CD8-positive, alpha-beta memory T cell (primary cell): ENCODE data around the gene ADRB2. TPM values are rescaled to one million over a fixed set of nuclear protein-coding genes. Genes with fewer than 3 reads are reported as not detected.

Experiments used
- CTCF ChIA-PET: fragments of 350-600 bp; sonication (Branson Sonifier 250); formaldehyde crosslinking; loops from one replicate; lab custom pipeline; 2021; ENCODE audit warnings: antibody characterized with exemption; lab: Charles Lee
- POLR2A ChIA-PET: fragments of 350-600 bp; sonication (Branson Sonifier 250); formaldehyde crosslinking; loops from one replicate; lab custom pipeline; 2021; ENCODE audit warnings: antibody characterized with exemption; lab: Charles Lee
- DNase-seq, 5 donors: peaks; one replicate each; pipeline versions ENCODE4 v3.0.0 to v3.0.0-alpha.2; 2020 to 2022; ENCODE audit warnings: mixed read lengths in 1 of 5
- H3K27ac ChIP-seq: one replicate; pipeline ENCODE4 v1.7.0; 2013; ENCODE audit warnings: low read depth, mild to moderate bottlenecking, low read length, moderate library complexity
- H3K27me3 ChIP-seq: 2 replicates; pipeline ENCODE4 v1.7.0; 2013; ENCODE audit warnings: low read length, mild to moderate bottlenecking; ENCODE audit not compliant: insufficient read depth, poor library complexity, severe bottlenecking
- H3K36me3 ChIP-seq: 2 replicates; pipeline ENCODE4 v1.7.0; 2013; ENCODE audit warnings: mild to moderate bottlenecking, low read length, moderate library complexity; ENCODE audit not compliant: insufficient read depth
- H3K4me1 ChIP-seq: 2 replicates; pipeline ENCODE4 v1.7.0; 2013; ENCODE audit warnings: mild to moderate bottlenecking, low read length, moderate library complexity; ENCODE audit not compliant: insufficient read depth
- H3K4me3 ChIP-seq: 2 replicates; pipeline ENCODE4 v1.7.0; 2013; ENCODE audit warnings: mild to moderate bottlenecking, low read length
- H3K9me3 ChIP-seq: 2 replicates; pipeline ENCODE4 v1.7.0; 2013; ENCODE audit warnings: mild to moderate bottlenecking, low read length
- H3K27ac Mint-ChIP-seq, 8 donors: one replicate each; pipeline ENCODE4 v1.8.0; 2020 to 2021; ENCODE audit warnings: mixed read lengths in 8 of 8, mild to moderate bottlenecking in 6 of 8, inconsistent platforms in 3 of 8, moderate library complexity in 3 of 8
- H3K27me3 Mint-ChIP-seq, 2 donors: one replicate each; pipeline ENCODE4 v1.8.0; 2020 to 2021; ENCODE audit warnings: mixed read lengths in 2 of 2, mild to moderate bottlenecking in 1 of 2, moderate library complexity in 1 of 2
- H3K36me3 Mint-ChIP-seq, 3 donors: one replicate each; pipeline ENCODE4 v1.8.0; 2020 to 2021; ENCODE audit warnings: mixed read lengths in 3 of 3, inconsistent platforms in 1 of 3, mild to moderate bottlenecking in 1 of 3
- H3K4me1 Mint-ChIP-seq, 3 donors: one replicate each; pipeline ENCODE4 v1.8.0; 2020 to 2021; ENCODE audit warnings: mixed read lengths in 3 of 3, inconsistent platforms in 1 of 3, mild to moderate bottlenecking in 1 of 3
- H3K4me3 Mint-ChIP-seq, 7 donors: one replicate each; pipeline ENCODE4 v1.8.0; 2020 to 2021; ENCODE audit warnings: mixed read lengths in 7 of 7, mild to moderate bottlenecking in 6 of 7, moderate library complexity in 4 of 7, inconsistent platforms in 2 of 7
- H3K9me3 Mint-ChIP-seq, 5 donors: one replicate each; pipeline ENCODE4 v1.8.0; 2020 to 2022; ENCODE audit warnings: mixed read lengths in 5 of 5, mild to moderate bottlenecking in 3 of 5, moderate library complexity in 2 of 5, inconsistent platforms in 1 of 5
- polyA plus RNA-seq: library from polyadenylated mRNA; unstranded; fragments of 300-500 nt; fragmentation: Illumina TruSeq; gene quantifications from one replicate; pipeline ENCODE4 v1.2.3, GENCODE V29; 2021
- total RNA-seq, 2 experiments: library from RNA; stranded (reverse); gene quantifications; one replicate each; pipeline ENCODE4 v1.2.3, GENCODE V29; 2021

Gene ADRB2
- total and polyA plus RNA-seq, 3 experiments from 2014 or later, result 1.6 to 25.7 (median 2.1) TPM

DNA sequence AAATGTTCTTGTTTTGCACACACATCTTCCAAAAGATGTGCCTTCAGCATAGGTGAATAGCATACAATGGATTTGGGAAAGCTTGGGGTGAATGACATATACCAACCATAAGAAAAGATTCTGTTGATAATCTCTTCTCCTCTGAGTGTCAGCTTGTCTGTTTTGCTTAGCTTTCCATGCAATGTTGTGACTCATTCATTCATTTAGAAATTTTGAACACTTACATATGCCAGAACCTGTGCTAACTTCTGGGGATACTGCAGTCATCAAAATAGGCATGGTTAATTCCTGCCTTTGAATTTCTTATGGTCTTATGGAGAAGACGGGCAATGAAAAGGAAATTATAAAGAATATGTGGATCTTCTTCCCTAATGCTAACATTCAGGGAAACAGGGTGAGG, 14.1 kb downstream of the ADRB2 start:
- H3K36me3 ChIP-seq, result no peaks in the 10 kb centered on the region
- H3K27me3 ChIP-seq, result no peaks in the 10 kb centered on the region
- Mint-ChIP-seq H3K4me1 (peaks cover 82 to 93% (median 92%) of the 10 kb centered on the region in 3 donors), H3K4me3 (peak overlapping the region in 3 of 7 donors; percentile 6 to 72 (median 34)), H3K27ac (peak overlapping the region in 7 of 8 donors; percentile 39 to 97 (median 85)), H3K9me3 (no peaks in the 10 kb centered on the region), H3K27me3 (no peaks in the 10 kb centered on the region), H3K36me3 (peaks cover under 1 to 12% (median 7%) of the 10 kb centered on the region in 3 donors)
- CTCF ChIA-PET, result interaction anchor here (0.8 to 1.7 kb wide), 4 partner anchors 8 to 117 kb away, joined by 3 to 5 read pairs (median 3); no protein-coding TSS in a partner anchor
- no peak overlapping the region for H3K4me3 ChIP-seq
- no peak for DNase-seq
- POLR2A ChIA-PET, result no interaction called here
- no peak overlapping the region for H3K27ac ChIP-seq
- peaks cover 62% of the 10 kb centered on the region for H3K4me1 ChIP-seq
- H3K9me3 ChIP-seq, result no peaks in the 10 kb centered on the region

DNA sequence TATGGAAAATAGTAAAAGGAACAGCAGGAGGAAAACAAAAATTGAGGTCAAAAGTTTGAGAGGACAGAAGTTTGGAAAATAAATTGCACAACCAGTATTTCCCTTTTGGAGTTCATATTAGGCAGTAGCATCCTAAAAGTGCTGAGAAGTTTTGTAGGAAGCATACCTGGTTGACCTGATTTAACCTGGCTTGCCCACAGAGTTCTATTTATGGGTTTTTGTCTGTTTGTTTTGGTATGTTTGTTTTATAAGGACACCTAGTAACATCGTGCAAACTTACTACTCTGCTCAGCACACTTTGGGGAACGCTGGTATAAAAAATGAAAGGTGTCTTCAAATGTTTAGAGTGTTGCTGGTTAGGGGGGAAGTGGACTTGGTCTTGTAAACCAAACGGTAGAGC, 15.1 kb downstream of the ADRB2 start:
- Mint-ChIP-seq H3K27ac (peak overlapping the region; percentile 36 to 97 (median 94)), H3K4me3 (peak overlapping the region in 3 of 7 donors; percentile 41 to 68 (median 64)), H3K36me3 (peaks cover 5 to 10% (median 7%) of the 10 kb centered on the region in 3 donors), H3K4me1 (peaks cover 82 to 93% (median 92%) of the 10 kb centered on the region in 3 donors), H3K27me3 (no peaks in the 10 kb centered on the region), H3K9me3 (no peaks in the 10 kb centered on the region)
- no peak overlapping the region for H3K27ac ChIP-seq
- CTCF ChIA-PET, result interaction anchor here (1.6 kb wide), 1 partner anchor 13 kb away, joined by 6 read pairs; no protein-coding TSS in a partner anchor
- H3K36me3 ChIP-seq, result no peaks in the 10 kb centered on the region
- no peaks in the 10 kb centered on the region for H3K9me3 ChIP-seq
- H3K27me3 ChIP-seq, result no peaks in the 10 kb centered on the region
- POLR2A ChIA-PET, result no interaction called here
- no peak for DNase-seq
- H3K4me3 ChIP-seq, result no peak overlapping the region
- H3K4me1 ChIP-seq, result peaks cover 68% of the 10 kb centered on the region

DNA sequence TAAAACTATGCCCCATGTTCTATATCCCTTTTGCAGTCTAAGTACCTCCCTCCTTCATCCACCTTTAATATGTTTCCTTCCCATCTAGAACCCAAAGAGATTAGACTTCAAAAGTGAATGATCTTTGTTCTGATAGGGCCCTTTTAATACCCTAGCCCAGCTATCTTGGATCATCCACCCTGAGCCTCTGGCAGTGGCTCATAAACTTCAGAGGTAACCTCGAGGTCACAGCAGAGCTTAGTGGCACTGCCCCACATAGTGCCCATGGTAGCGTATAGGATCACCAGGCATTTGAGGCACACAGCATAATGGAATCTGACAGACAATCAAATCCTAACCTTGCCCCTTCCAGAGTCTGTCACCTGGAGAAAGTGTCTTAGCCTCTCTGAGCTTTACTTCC, 15.8 kb downstream of the ADRB2 start:
- Mint-ChIP-seq H3K4me3 (peak overlapping the region in 5 of 7 donors; percentile 13 to 68 (median 64)), H3K27me3 (no peaks in the 10 kb centered on the region), H3K9me3 (no peaks in the 10 kb centered on the region), H3K4me1 (peaks cover 79 to 91% (median 91%) of the 10 kb centered on the region in 3 donors), H3K27ac (peak overlapping the region; percentile 36 to 97 (median 94)), H3K36me3 (peaks cover 5 to 7% (median 7%) of the 10 kb centered on the region in 3 donors)
- Histone ChIP-seq H3K4me3 (no peak overlapping the region), H3K9me3 (no peaks in the 10 kb centered on the region), H3K27ac (no peak overlapping the region), H3K27me3 (no peaks in the 10 kb centered on the region), H3K36me3 (no peaks in the 10 kb centered on the region), H3K4me1 (peaks cover 70% of the 10 kb centered on the region)
- DNase-seq, result no peak
- ChIA-PET POLR2A (no interaction called here), CTCF (interaction anchor here (1.6 kb wide), 1 partner anchor 13 kb away, joined by 6 read pairs; no protein-coding TSS in a partner anchor)

GRCh38 chr5:148843510-148844318, 17.3 kb downstream of the ADRB2 start:
- peak overlapping the region in 5 of 7 donors; percentile 25 to 78 (median 46) for H3K4me3 Mint-ChIP-seq
- Histone ChIP-seq H3K9me3 (no peaks in the 10 kb centered on the region), H3K4me1 (peaks cover 78% of the 10 kb centered on the region), H3K4me3 (no peak overlapping the region), H3K27me3 (no peaks in the 10 kb centered on the region), H3K27ac (no peak overlapping the region), H3K36me3 (no peaks in the 10 kb centered on the region)
- peak overlapping the region; percentile 35 to 97 (median 96) for H3K27ac Mint-ChIP-seq
- ChIA-PET POLR2A (interaction anchor here (0.8 to 1.1 kb wide), 2 partner anchors 14 to 15 kb away, joined by 3 to 11 read pairs; no protein-coding TSS in a partner anchor), CTCF (interaction anchor here (0.7 to 3.9 kb wide), 7 partner anchors 10 to 141 kb away, joined by 3 to 20 read pairs (median 4); no protein-coding TSS in a partner anchor)
- H3K4me1 Mint-ChIP-seq, result peaks cover 81 to 93% (median 92%) of the 10 kb centered on the region in 3 donors
- H3K36me3 Mint-ChIP-seq, result peaks cover 2 to 11% (median 5%) of the 10 kb centered on the region in 3 donors
- H3K27me3 Mint-ChIP-seq, result no peaks in the 10 kb centered on the region
- H3K9me3 Mint-ChIP-seq, result no peaks in the 10 kb centered on the region
- DNase-seq, result no peak

DNA sequence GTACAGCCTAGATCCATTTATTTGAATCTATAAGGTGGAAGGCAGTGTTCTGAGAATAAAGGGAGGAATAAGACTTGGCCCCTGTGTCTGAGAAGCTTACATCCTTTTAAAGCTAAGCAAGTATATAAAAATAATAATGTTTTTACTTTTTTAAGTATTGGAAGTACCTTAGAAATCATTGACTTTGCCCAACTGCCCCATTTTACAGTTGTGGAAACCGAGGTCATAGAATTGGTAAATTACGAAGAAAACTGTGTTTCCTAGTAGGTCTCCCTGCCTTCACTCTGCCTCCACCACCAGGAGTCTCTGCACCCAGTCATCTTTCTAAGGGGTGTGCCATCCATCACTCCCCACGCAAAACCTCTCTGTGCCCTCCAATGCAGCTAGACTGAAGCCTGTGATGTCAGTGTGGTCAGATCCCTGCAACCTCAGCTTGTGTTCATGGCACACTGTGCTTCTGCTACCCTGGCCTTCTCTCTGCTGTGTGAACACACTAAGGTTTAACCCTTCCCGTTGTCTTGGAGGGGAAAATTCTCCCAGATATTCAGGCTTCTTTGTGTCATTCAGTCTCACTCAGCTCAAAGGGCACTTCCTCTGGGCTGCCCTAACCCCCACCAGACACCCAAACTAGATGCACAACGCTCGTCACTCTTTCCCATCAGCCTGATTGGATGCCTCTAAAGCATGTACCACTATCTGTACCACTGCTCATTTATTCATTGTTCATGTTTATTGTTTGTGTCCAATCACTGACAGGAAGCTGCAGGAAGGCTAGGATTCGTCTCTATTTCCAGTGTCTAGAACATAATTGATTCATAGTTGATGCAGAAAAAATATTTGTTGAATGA, 18.2 kb downstream of the ADRB2 start:
- Mint-ChIP-seq H3K27me3 (no peaks in the 10 kb centered on the region), H3K4me1 (peaks cover 84 to 95% (median 95%) of the 10 kb centered on the region in 3 donors), H3K9me3 (no peaks in the 10 kb centered on the region), H3K4me3 (peak overlapping the region; percentile 6 to 79 (median 70)), H3K27ac (peak overlapping the region; percentile 60 to 97 (median 96)), H3K36me3 (peaks cover 2 to 11% (median 5%) of the 10 kb centered on the region in 3 donors)
- H3K27ac ChIP-seq, result no peak overlapping the region
- no peaks in the 10 kb centered on the region for H3K9me3 ChIP-seq
- ChIA-PET POLR2A (interaction anchor here (0.7 to 1.1 kb wide), 5 partner anchors 13 to 1856 kb away, joined by 3 to 11 read pairs (median 4); no protein-coding TSS in a partner anchor), CTCF (interaction anchor here (0.9 to 3.9 kb wide), 10 partner anchors 9 to 191 kb away, joined by 3 to 20 read pairs (median 4); no protein-coding TSS in a partner anchor)
- H3K36me3 ChIP-seq, result no peaks in the 10 kb centered on the region
- peaks cover 86% of the 10 kb centered on the region for H3K4me1 ChIP-seq
- H3K4me3 ChIP-seq, result peak overlapping the region; percentile 11
- H3K27me3 ChIP-seq, result no peaks in the 10 kb centered on the region
- DNase-seq, result peak in 4 of 5 donors; percentile 56 to 82 (median 69)

DNA sequence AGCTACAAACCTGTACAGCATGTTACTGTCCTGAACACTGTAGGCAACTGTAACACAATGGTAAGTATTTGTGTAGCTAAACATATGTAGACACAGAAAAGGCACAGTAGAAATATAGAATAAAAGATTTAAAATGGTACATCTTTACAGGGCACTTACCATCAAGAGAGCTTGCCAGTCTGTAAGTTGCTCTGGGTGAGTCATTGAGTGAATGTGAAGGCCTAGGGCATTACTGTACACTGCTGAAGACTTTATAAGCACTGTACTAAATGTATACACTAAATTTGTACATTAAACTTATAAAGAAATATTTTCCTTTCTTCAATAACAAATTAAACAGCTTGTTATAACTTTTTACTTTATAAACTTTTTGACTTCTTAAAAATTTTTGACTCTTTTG, 20.5 kb downstream of the ADRB2 start:
- Histone ChIP-seq H3K4me3 (no peak overlapping the region), H3K27me3 (no peaks in the 10 kb centered on the region), H3K27ac (no peak overlapping the region), H3K4me1 (peaks cover 94% of the 10 kb centered on the region), H3K9me3 (no peaks in the 10 kb centered on the region), H3K36me3 (no peaks in the 10 kb centered on the region)
- ChIA-PET POLR2A (no interaction called here), CTCF (interaction anchor here (0.9 to 3.9 kb wide), 4 partner anchors 16 to 26 kb away, joined by 3 to 20 read pairs (median 6); partner anchors contain the start of gene ADRB2)
- no peaks in the 10 kb centered on the region for H3K9me3 Mint-ChIP-seq
- H3K27me3 Mint-ChIP-seq, result no peaks in the 10 kb centered on the region
- no peak for DNase-seq
- peaks cover 2 to 11% (median 5%) of the 10 kb centered on the region in 3 donors for H3K36me3 Mint-ChIP-seq
- peaks cover 87 to 97% (median 97%) of the 10 kb centered on the region in 3 donors for H3K4me1 Mint-ChIP-seq
- H3K27ac Mint-ChIP-seq, result peak overlapping the region in 7 of 8 donors; percentile 24 to 97 (median 82)
- peak overlapping the region in 3 of 7 donors; percentile 19 to 36 (median 32) for H3K4me3 Mint-ChIP-seq

GRCh38 chr5:148847456-148847855, 21.0 kb downstream of the ADRB2 start:
- H3K27me3 ChIP-seq, result no peaks in the 10 kb centered on the region
- H3K36me3 ChIP-seq, result no peaks in the 10 kb centered on the region
- DNase-seq, result no peak
- no peaks in the 10 kb centered on the region for H3K27me3 Mint-ChIP-seq
- H3K4me3 ChIP-seq, result no peak overlapping the region
- peak overlapping the region in 4 of 7 donors; percentile 29 to 91 (median 85) for H3K4me3 Mint-ChIP-seq
- no peaks in the 10 kb centered on the region for H3K9me3 ChIP-seq
- no peaks in the 10 kb centered on the region for H3K9me3 Mint-ChIP-seq
- peaks cover 3 to 11% (median 5%) of the 10 kb centered on the region in 3 donors for H3K36me3 Mint-ChIP-seq
- peak overlapping the region; percentile 37 to 99 (median 98) for H3K27ac Mint-ChIP-seq
- H3K4me1 Mint-ChIP-seq, result peaks cover 87 to 97% (median 97%) of the 10 kb centered on the region in 3 donors
- ChIA-PET CTCF (interaction anchor here (1.4 to 2.0 kb wide), 3 partner anchors 21 to 117 kb away, joined by 3 to 7 read pairs (median 6); partner anchors contain the start of gene ADRB2), POLR2A (interaction anchor here (1.1 kb wide), 1 partner anchor 19 kb away, joined by 4 read pairs; no protein-coding TSS in a partner anchor)
- H3K4me1 ChIP-seq, result peaks cover 94% of the 10 kb centered on the region
- no peak overlapping the region for H3K27ac ChIP-seq
